Effector memory CD4-positive, alpha-beta T cell (primary cell): ENCODE data around the gene DNAH8.

ENCODE experiments used
- DNase-seq, 3 donors: peaks; one replicate each; pipeline ENCODE4 v3.0.0-alpha.2; 2020
- H3K27ac ChIP-seq: 2 replicates; pipeline ENCODE4 v1.7.0; 2013; ENCODE audit warnings: mild to moderate bottlenecking, low read length, moderate library complexity; ENCODE audit not compliant: insufficient read depth, poor library complexity, severe bottlenecking
- H3K27me3 ChIP-seq: replicated peaks from 2 replicates; pipeline ENCODE4 v1.7.0; 2013; ENCODE audit warnings: mild to moderate bottlenecking, low read length; ENCODE audit not compliant: insufficient read depth, control insufficient read depth, poor library complexity, severe bottlenecking
- H3K36me3 ChIP-seq: 2 replicates; pipeline ENCODE4 v1.7.0; 2013; ENCODE audit warnings: mild to moderate bottlenecking, low read length, moderate library complexity; ENCODE audit not compliant: control insufficient read depth, insufficient read depth
- H3K4me1 ChIP-seq: 2 replicates; pipeline ENCODE4 v1.7.0; 2013; ENCODE audit warnings: low read length, mild to moderate bottlenecking; ENCODE audit not compliant: control insufficient read depth, insufficient read depth, poor library complexity, severe bottlenecking
- H3K4me3 ChIP-seq: 2 replicates; pipeline ENCODE4 v1.7.0; 2013; ENCODE audit warnings: low read length, low read depth, mild to moderate bottlenecking; ENCODE audit not compliant: insufficient read depth, poor library complexity, severe bottlenecking
- H3K9me3 ChIP-seq: 2 replicates; pipeline ENCODE4 v1.7.0; 2013; ENCODE audit warnings: mild to moderate bottlenecking, low read length, moderate library complexity; ENCODE audit not compliant: control insufficient read depth

DNAH8 gene

GRCh38 chr6:38997128-38997761 lies 282.1 kb downstream of the DNAH8 start:
- no peaks in the 10 kb centered on the region for H3K9me3 ChIP-seq
- DNase-seq: no peak
- H3K36me3 ChIP-seq: no peaks in the 10 kb centered on the region
- no peaks in the 10 kb centered on the region for H3K4me1 ChIP-seq
- H3K27me3 ChIP-seq: no peaks in the 10 kb centered on the region
- no peak overlapping the region for H3K27ac ChIP-seq
- no peak overlapping the region for H3K4me3 ChIP-seq

GRCh38 chr6:39003072-39003471 lies 288.0 kb downstream of the DNAH8 start:
- Histone ChIP-seq H3K9me3 (no peaks in the 10 kb centered on the region), H3K27me3 (peaks cover 4% of the 10 kb centered on the region), H3K4me3 (no peak overlapping the region), H3K27ac (no peak overlapping the region), H3K36me3 (no peaks in the 10 kb centered on the region), H3K4me1 (no peaks in the 10 kb centered on the region)
- no peak for DNase-seq

GRCh38 chr6:39003492-39003891 lies 288.4 kb downstream of the DNAH8 start:
- H3K4me1 ChIP-seq: no peaks in the 10 kb centered on the region
- DNase-seq: no peak
- no peaks in the 10 kb centered on the region for H3K36me3 ChIP-seq
- H3K4me3 ChIP-seq: no peak overlapping the region
- H3K27me3 ChIP-seq: peaks cover 4% of the 10 kb centered on the region
- H3K9me3 ChIP-seq: no peaks in the 10 kb centered on the region
- H3K27ac ChIP-seq: no peak overlapping the region

GRCh38 chr6:39004801-39005200 lies 289.7 kb downstream of the DNAH8 start:
- H3K9me3 ChIP-seq: no peaks in the 10 kb centered on the region
- DNase-seq: no peak
- H3K27me3 ChIP-seq: peaks cover 4% of the 10 kb centered on the region
- no peak overlapping the region for H3K27ac ChIP-seq
- no peaks in the 10 kb centered on the region for H3K36me3 ChIP-seq
- no peak overlapping the region for H3K4me3 ChIP-seq
- H3K4me1 ChIP-seq: no peaks in the 10 kb centered on the region

GRCh38 chr6:39005774-39006173 lies 290.7 kb downstream of the DNAH8 start:
- Histone ChIP-seq H3K4me3 (no peak overlapping the region), H3K27ac (no peak overlapping the region), H3K27me3 (peaks cover 4% of the 10 kb centered on the region), H3K9me3 (no peaks in the 10 kb centered on the region), H3K4me1 (no peaks in the 10 kb centered on the region), H3K36me3 (no peaks in the 10 kb centered on the region)
- no peak for DNase-seq

- Histone ChIP-seq H3K4me1 (no peaks in the 10 kb centered on the region), H3K36me3 (no peaks in the 10 kb centered on the region), H3K9me3 (no peaks in the 10 kb centered on the region), H3K27me3 (peaks cover 4% of the 10 kb centered on the region), H3K27ac (no peak overlapping the region), H3K4me3 (no peak overlapping the region)
- DNase-seq: no peak
Observed at GRCh38 chr6:39007575-39007974, 292.5 kb downstream of the DNAH8 start.

- Histone ChIP-seq H3K36me3 (no peaks in the 10 kb centered on the region), H3K9me3 (no peaks in the 10 kb centered on the region), H3K27me3 (peaks cover 4% of the 10 kb centered on the region), H3K27ac (no peak overlapping the region), H3K4me3 (no peak overlapping the region), H3K4me1 (no peaks in the 10 kb centered on the region)
- no peak for DNase-seq
Observed at GRCh38 chr6:39008737-39009136, 293.6 kb downstream of the DNAH8 start.

GRCh38 chr6:39009476-39009875 lies 294.4 kb downstream of the DNAH8 start:
- Histone ChIP-seq H3K36me3 (no peaks in the 10 kb centered on the region), H3K9me3 (no peaks in the 10 kb centered on the region), H3K4me1 (no peaks in the 10 kb centered on the region), H3K27me3 (peaks cover 1% of the 10 kb centered on the region), H3K4me3 (no peak overlapping the region), H3K27ac (no peak overlapping the region)
- no peak for DNase-seq

GRCh38 chr6:39016839-39017546 lies 301.9 kb downstream of the DNAH8 start:
- Histone ChIP-seq H3K4me3 (no peak overlapping the region), H3K27me3 (no peaks in the 10 kb centered on the region), H3K4me1 (no peaks in the 10 kb centered on the region), H3K36me3 (no peaks in the 10 kb centered on the region), H3K27ac (no peak overlapping the region), H3K9me3 (no peaks in the 10 kb centered on the region)
- DNase-seq: no peak

- H3K9me3 ChIP-seq: no peaks in the 10 kb centered on the region
- H3K4me1 ChIP-seq: no peaks in the 10 kb centered on the region
- H3K27ac ChIP-seq: no peak overlapping the region
- no peak overlapping the region for H3K4me3 ChIP-seq
- H3K27me3 ChIP-seq: no peaks in the 10 kb centered on the region
- DNase-seq: no peak
- H3K36me3 ChIP-seq: no peaks in the 10 kb centered on the region
Observed at GRCh38 chr6:39017547-39017880, 302.4 kb downstream of the DNAH8 start.
